IMR-90 (cell line): ENCODE measurements around the gene DHRS3. TPM values are rescaled to one million over a fixed set of nuclear protein-coding genes. Genes with fewer than 3 reads are reported as not detected.

Experiments used
- ATAC-seq: fragments of 200-7000 bp; cut with Tn5 transposase; 2 replicates; pipeline ENCODE4 v1.9.1; 2020; ENCODE audit warnings: low read depth, mild to moderate bottlenecking, moderate library complexity
- BruUV-seq: library from RNA; stranded (reverse); fragments of 400-500 nt; replicated peaks from 2 replicates; lab custom pipeline; 2021; lab: Mats Ljungman, UMichigan
- CTCF ChIA-PET: fragments of 300-600 bp; formaldehyde crosslinking; extraction: SDS; loops from one replicate; lab custom pipeline; 2021; ENCODE audit warnings: antibody characterized with exemption; lab: Yijun Ruan, JAX
- POLR2A ChIA-PET: fragments of 300-600 bp; sonication (Branson Sonifier 250); formaldehyde crosslinking; loops from one replicate; lab custom pipeline; 2022; ENCODE audit warnings: antibody characterized with exemption; ENCODE audit not compliant: unreplicated experiment; lab: Charles Lee
- DNase-seq: peaks from one replicate; pipeline ENCODE4 v3.0.0; 2013
- H2AFZ ChIP-seq: replicated peaks from 2 replicates; pipeline ENCODE3; 2013; ENCODE audit warnings: low read length, mild to moderate bottlenecking; ENCODE audit not compliant: poor library complexity
- H2AK5ac ChIP-seq: 2 replicates; pipeline ENCODE4 v1.6.1; 2013; ENCODE audit warnings: low read depth, low read length, inconsistent platforms
- H2AK9ac ChIP-seq: replicated peaks from 2 replicates; pipeline ENCODE3; 2013; ENCODE audit warnings: mild to moderate bottlenecking, low read depth, low read length, moderate library complexity; ENCODE audit not compliant: poor library complexity
- H2BK120ac ChIP-seq: 2 replicates; pipeline ENCODE4 v1.6.1; 2013; ENCODE audit warnings: low read depth, low read length, inconsistent platforms
- H2BK15ac ChIP-seq: 3 replicates; pipeline ENCODE4 v1.6.1; 2013; ENCODE audit warnings: low read depth, low read length, inconsistent platforms
- H2BK20ac ChIP-seq: 2 replicates; pipeline ENCODE4 v1.6.1; 2013; ENCODE audit warnings: low read depth, mild to moderate bottlenecking, inconsistent platforms, low read length, moderate library complexity
- H2BK5ac ChIP-seq: 2 replicates; pipeline ENCODE4 v1.6.1; 2013; ENCODE audit warnings: mild to moderate bottlenecking, low read depth, low read length, inconsistent platforms; ENCODE audit not compliant: poor library complexity, severe bottlenecking
- H3K14ac ChIP-seq: replicated peaks from 2 replicates; pipeline ENCODE4 v1.6.1; 2013; ENCODE audit warnings: low read depth, low read length, inconsistent platforms
- H3K18ac ChIP-seq: 2 replicates; pipeline ENCODE4 v1.6.1; 2013; ENCODE audit warnings: low read depth, low read length, control low read depth
- H3K23ac ChIP-seq: 2 replicates; pipeline ENCODE4 v1.6.1; 2013; ENCODE audit warnings: low read depth, low read length, inconsistent platforms
- H3K27ac ChIP-seq: 2 replicates; pipeline ENCODE4 v1.5.1; 2013; ENCODE audit warnings: mild to moderate bottlenecking, control low read depth, low read length; ENCODE audit not compliant: insufficient read depth
- H3K27me3 ChIP-seq: 2 replicates; pipeline ENCODE4 v1.6.1; 2013; ENCODE audit warnings: low read length; ENCODE audit not compliant: control insufficient read depth, insufficient read depth
- H3K36me3 ChIP-seq: 2 replicates; pipeline ENCODE4 v1.6.1; 2013; ENCODE audit warnings: low read length, mixed read lengths; ENCODE audit not compliant: control insufficient read depth, insufficient read depth
- H3K4ac ChIP-seq: 2 replicates; pipeline ENCODE4 v1.6.1; 2013; ENCODE audit warnings: low read depth, low read length, inconsistent platforms
- H3K4me1 ChIP-seq: 2 replicates; pipeline ENCODE4 v1.6.1; 2013; ENCODE audit warnings: low read length, mixed read lengths; ENCODE audit not compliant: control insufficient read depth, insufficient read depth
- H3K4me2 ChIP-seq: 2 replicates; pipeline ENCODE4 v1.6.1; 2013; ENCODE audit warnings: low read depth, mild to moderate bottlenecking, control low read depth, low read length, moderate library complexity
- H3K4me3 ChIP-seq: 2 replicates; pipeline ENCODE4 v1.5.1; 2013; ENCODE audit warnings: low read depth, mild to moderate bottlenecking, control low read depth, low read length, moderate library complexity; ENCODE audit not compliant: insufficient read depth
- H3K56ac ChIP-seq: 2 replicates; pipeline ENCODE4 v1.6.1; 2013; ENCODE audit warnings: low read length, inconsistent platforms; ENCODE audit not compliant: insufficient read depth; ENCODE audit errors: extremely low read depth
- H3K79me1 ChIP-seq, 2 experiments: 2 replicates each; pipeline ENCODE4 v1.6.1; 2013; ENCODE audit warnings: low read length in 2 of 2, inconsistent platforms in 1 of 2, low read depth in 1 of 2
- H3K9ac ChIP-seq: 2 replicates; pipeline ENCODE4 v1.6.1; 2013; ENCODE audit warnings: low read depth, low read length, control low read depth
- H3K9me1 ChIP-seq: 2 replicates; pipeline ENCODE4 v1.6.1; 2013; ENCODE audit warnings: low read length, inconsistent platforms; ENCODE audit not compliant: insufficient read depth
- H3K9me3 ChIP-seq: 2 replicates; pipeline ENCODE4 v1.6.1; 2013; ENCODE audit warnings: low read length; ENCODE audit not compliant: control insufficient read depth, insufficient read depth
- H4K20me1 ChIP-seq: 2 replicates; pipeline ENCODE4 v1.6.1; 2013; ENCODE audit warnings: low read length, inconsistent platforms; ENCODE audit not compliant: insufficient read depth
- H4K5ac ChIP-seq: 2 replicates; pipeline ENCODE4 v1.6.1; 2013; ENCODE audit warnings: mild to moderate bottlenecking, low read depth, low read length, control low read depth
- H4K8ac ChIP-seq, 2 experiments: 2 replicates each; pipeline ENCODE4 v1.6.1; 2013; ENCODE audit warnings: low read depth in 2 of 2, low read length in 2 of 2, control low read depth in 1 of 2, inconsistent platforms in 1 of 2
- H4K91ac ChIP-seq: 2 replicates; pipeline ENCODE4 v1.6.1; 2013; ENCODE audit warnings: low read depth, low read length, inconsistent platforms; ENCODE audit not compliant: insufficient read depth
- BHLHE40 ChIP-seq: fragments of 150-350 bp; IDR thresholded peaks from 2 replicates; pipeline ENCODE4 v1.6.1; 2016; ENCODE audit warnings: mild to moderate bottlenecking, low read depth, low read length
- CEBPB ChIP-seq: IDR thresholded peaks from 2 replicates; pipeline ENCODE4 v1.6.1; 2012; ENCODE audit warnings: low read depth, low read length, improper control_type of control experiment
- CHD1 ChIP-seq: IDR thresholded peaks from 2 replicates; pipeline ENCODE4 v1.6.1; 2012; ENCODE audit warnings: low read depth, low read length, improper control_type of control experiment
- FOS ChIP-seq: fragments of 150-350 bp; IDR thresholded peaks from 2 replicates; pipeline ENCODE4 v1.6.1; 2016; ENCODE audit warnings: low read depth, low read length
- MAFK ChIP-seq: IDR thresholded peaks from 2 replicates; pipeline ENCODE4 v1.6.1; 2012; ENCODE audit warnings: low read depth, low read length, improper control_type of control experiment
- MAZ ChIP-seq: IDR thresholded peaks from 2 replicates; pipeline ENCODE4 v1.6.1; 2012; ENCODE audit warnings: low read depth, mild to moderate bottlenecking, low read length, improper control_type of control experiment, moderate library complexity, borderline replicate concordance
- MXI1 ChIP-seq: IDR thresholded peaks from 2 replicates; pipeline ENCODE4 v1.6.1; 2012; ENCODE audit warnings: low read depth, mild to moderate bottlenecking, low read length, moderate library complexity, borderline replicate concordance
- RAD21 ChIP-seq: IDR thresholded peaks from 2 replicates; pipeline ENCODE4 v1.6.1; 2012; ENCODE audit warnings: low read length, improper control_type of control experiment
- RFX5 ChIP-seq: IDR thresholded peaks from 2 replicates; pipeline ENCODE4 v1.8.0; 2012; ENCODE audit warnings: low read depth, mild to moderate bottlenecking, low read length, moderate library complexity
- WGBS, 2 experiments: methylation state at CpG; one replicate each; pipeline versions ENCODE4 v1.1.5 to v1.1.7; 2013; ENCODE audit warnings: missing lambda C conversion rate in 2 of 2; ENCODE audit not compliant: insufficient read length in 1 of 2; ENCODE audit errors: extremely low coverage in 2 of 2; 5-methylcytosine and 5-hydroxymethylcytosine counted together
- dilution Hi-C: fragments of 300-500 bp; cut with HindIII; formaldehyde crosslinking; loops from one replicate; pipeline ENCODE4 v1.14.3; 2018; ENCODE audit warnings: low sequenced_read_pairs; ENCODE audit not compliant: unreplicated experiment
- in situ Hi-C: fragments of 300-500 bp; cut with MboI; formaldehyde crosslinking; loops from 3 replicates; pipeline ENCODE4 v1.14.3; 2019; ENCODE audit warnings: low sequenced_read_pairs, inconsistent platforms, mixed read lengths
- intact Hi-C: fragments of 100-400 bp; cut with micrococcal nuclease; formaldehyde crosslinking; loops from 2 replicates; pipeline ENCODE4 v1.10.0; 2022
- polyA plus RNA-seq, 3 experiments: library from polyadenylated mRNA; depleted of rRNA; stranded (reverse); fragments of >200 nt; gene quantifications; 2 replicates each; pipeline ENCODE4 v1.2.3, GENCODE V29; 2012; ENCODE audit warnings: low replicate concordance in 1 of 3
- total RNA-seq: library from RNA; depleted of rRNA; stranded (reverse); fragments of >200 nt; gene quantifications from 2 replicates; pipeline ENCODE4 v1.2.3, GENCODE V29; 2012
- TF ChIP-seq, protein P1 (sequence below): conservative IDR thresholded peaks from 2 replicates; pipeline ENCODE4 v1.5.1; 2012; ENCODE audit warnings: mild to moderate bottlenecking, low read depth, low read length, improper control_type of control experiment
- TF ChIP-seq, protein P2 (sequence below): fragments of 150-350 bp; IDR thresholded peaks from 2 replicates; pipeline ENCODE4 v1.6.1; 2017; ENCODE audit warnings: mild to moderate bottlenecking, antibody characterized with exemption, low read length, low read depth

Gene DHRS3
- total and polyA plus RNA-seq, 2 of the 4 experiments (the other 2 are of a cell fraction), result 11.2 to 14.5 TPM

DNA sequence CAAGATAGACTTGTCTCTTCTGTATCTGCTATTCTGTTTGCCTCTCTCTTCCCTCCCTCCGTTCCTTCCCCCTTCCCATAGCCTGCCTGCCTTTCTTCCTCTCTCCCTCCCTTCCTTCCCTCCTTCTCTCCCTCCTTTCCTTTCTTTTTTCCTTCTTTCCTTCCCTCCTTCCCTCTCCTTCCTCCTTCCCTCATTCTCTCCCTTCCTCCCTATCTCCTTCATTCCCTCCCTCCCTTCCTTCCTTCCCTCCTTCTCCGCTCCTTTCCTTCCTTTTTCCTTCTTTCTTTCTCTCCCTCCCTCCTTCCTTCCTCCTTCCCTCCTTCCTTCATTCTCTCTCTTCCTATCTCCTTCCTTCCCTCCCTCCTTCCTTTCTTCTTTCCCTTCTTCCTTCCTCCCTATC is 26.8 kb upstream of the DHRS3 start:
- Histone ChIP-seq H2BK5ac (no peak overlapping the region), H3K27me3 (peaks cover 30% of the 10 kb centered on the region), H4K91ac (no peak overlapping the region), H3K4me2 (no peak overlapping the region), H2AK5ac (no peak overlapping the region), H3K79me1 (no peaks in the 10 kb centered on the region), H3K4me1 (peaks cover 4% of the 10 kb centered on the region; the same call in 1 of the 2 replicates), H3K36me3 (no peaks in the 10 kb centered on the region), H4K8ac (no peak overlapping the region), H3K27ac (no peak overlapping the region), H2AK9ac (no peak overlapping the region), H3K18ac (no peak overlapping the region), H3K9ac (no peak overlapping the region), H4K20me1 (no peaks in the 10 kb centered on the region), H3K23ac (no peak overlapping the region), H2BK15ac (no peak overlapping the region), H3K4ac (no peak overlapping the region), H3K56ac (no peak overlapping the region), H3K9me3 (peaks cover 7% of the 10 kb centered on the region), H2BK20ac (no peak overlapping the region), H3K4me3 (no peak overlapping the region), H4K5ac (no peak overlapping the region), H3K9me1 (0 out of 2 replicates have a peak, but pooled peaks cover 5% of the 10 kb centered on the region), H2AFZ (no peak overlapping the region), H2BK120ac (no peak overlapping the region), H3K14ac (no peak overlapping the region)
- TF ChIP-seq BHLHE40 (no peak), MAZ (no peak), RFX5 (no peak), MXI1 (no peak), CEBPB (no peak), FOS (no peak), CHD1 (no peak), RAD21 (no peak), MAFK (no peak)
- TF ChIP-seq, protein P1, sequence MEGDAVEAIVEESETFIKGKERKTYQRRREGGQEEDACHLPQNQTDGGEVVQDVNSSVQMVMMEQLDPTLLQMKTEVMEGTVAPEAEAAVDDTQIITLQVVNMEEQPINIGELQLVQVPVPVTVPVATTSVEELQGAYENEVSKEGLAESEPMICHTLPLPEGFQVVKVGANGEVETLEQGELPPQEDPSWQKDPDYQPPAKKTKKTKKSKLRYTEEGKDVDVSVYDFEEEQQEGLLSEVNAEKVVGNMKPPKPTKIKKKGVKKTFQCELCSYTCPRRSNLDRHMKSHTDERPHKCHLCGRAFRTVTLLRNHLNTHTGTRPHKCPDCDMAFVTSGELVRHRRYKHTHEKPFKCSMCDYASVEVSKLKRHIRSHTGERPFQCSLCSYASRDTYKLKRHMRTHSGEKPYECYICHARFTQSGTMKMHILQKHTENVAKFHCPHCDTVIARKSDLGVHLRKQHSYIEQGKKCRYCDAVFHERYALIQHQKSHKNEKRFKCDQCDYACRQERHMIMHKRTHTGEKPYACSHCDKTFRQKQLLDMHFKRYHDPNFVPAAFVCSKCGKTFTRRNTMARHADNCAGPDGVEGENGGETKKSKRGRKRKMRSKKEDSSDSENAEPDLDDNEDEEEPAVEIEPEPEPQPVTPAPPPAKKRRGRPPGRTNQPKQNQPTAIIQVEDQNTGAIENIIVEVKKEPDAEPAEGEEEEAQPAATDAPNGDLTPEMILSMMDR, result no peak
- TF ChIP-seq, protein P2, sequence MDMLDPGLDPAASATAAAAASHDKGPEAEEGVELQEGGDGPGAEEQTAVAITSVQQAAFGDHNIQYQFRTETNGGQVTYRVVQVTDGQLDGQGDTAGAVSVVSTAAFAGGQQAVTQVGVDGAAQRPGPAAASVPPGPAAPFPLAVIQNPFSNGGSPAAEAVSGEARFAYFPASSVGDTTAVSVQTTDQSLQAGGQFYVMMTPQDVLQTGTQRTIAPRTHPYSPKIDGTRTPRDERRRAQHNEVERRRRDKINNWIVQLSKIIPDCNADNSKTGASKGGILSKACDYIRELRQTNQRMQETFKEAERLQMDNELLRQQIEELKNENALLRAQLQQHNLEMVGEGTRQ, result no peak
- no TSS peak for BruUV-seq
- in situ Hi-C loops, result no loop called here
- CTCF ChIA-PET, result no interaction called here
- DNase-seq (no peak), ATAC-seq (no peak)
- WGBS, 2 experiments, result 57 to 88% methylated on average over 1 to 2 of the region's 2 CpGs
- dilution Hi-C loops, result no loop called here
- POLR2A ChIA-PET, result no interaction called here
- intact Hi-C loops, result no loop called here
